ENCODE data around the gene LSM7.

LSM7 gene

DNA sequence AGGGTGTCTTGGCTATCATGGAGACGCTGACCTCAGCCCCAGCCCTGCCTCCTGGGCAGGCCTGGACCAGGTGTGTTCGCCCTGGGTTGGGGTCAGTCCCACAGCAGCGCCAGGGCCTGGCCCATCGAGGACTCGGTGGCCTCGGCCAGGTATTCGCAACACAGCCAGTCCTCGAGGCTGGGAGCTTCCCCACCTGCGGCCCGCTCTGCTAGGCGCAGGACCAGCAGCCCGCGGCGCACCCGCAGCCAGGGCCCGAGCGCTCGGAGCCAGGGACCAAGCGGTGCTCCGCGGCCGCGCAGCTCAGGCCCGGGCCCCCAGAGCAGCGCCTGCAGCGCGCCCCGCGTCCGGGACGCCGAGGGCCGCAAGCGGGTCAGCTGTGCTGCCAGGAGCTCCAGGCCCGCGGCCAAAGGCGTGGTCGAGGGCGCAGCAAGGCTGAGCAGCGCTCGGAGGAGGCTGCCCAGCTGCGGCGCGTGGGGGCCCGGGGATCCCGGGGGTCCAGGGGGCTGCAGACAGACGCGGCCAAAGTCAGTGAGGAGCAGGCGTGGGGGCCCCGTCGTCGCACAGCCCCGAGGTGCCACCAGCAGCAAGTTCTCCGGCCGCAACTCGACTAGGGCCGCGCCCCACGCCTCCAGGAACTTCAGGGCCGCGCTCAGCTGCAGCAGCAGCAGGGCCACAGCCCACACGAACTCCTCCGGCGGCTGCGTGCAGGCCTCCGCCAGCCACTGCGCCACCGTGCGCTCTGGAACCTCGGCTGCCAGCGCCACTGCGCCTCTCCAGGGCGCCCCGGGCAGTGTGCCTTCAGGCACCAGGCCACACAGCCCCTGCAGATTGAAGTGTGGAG is 52.6 kb downstream of the LSM7 start:
- no peak for DNase-seq

DNA sequence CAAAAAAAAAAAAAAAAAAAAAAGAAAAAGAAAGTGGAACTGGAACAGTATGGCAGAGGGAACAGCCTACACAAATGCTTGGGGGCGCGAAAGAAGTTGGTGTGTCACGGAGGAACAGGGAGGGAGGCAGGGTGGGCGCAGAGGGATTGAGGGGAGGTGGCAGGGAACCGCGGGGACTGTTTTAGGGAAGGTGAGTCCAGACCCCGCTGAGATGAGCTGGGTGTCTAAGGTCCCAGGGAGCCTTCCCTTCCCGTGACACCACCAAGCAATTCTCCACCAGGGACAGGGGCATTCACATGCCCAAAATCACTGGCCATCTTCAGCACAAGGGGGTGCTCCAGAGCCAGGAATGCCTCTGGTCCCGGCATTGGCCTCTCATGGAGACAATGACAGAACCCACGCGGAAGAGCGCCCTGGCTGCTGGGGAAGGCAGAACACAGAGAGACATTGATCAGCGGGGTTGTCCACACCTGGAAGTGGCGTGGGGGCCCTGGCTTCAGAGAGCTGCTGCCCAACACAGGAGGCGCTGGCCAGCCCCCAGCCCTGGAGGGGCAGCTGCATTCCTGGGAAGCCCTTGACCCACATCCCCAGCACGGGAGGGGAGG is 53.4 kb downstream of the LSM7 start:
- DNase-seq, result peak; percentile 49 to 63

DNA sequence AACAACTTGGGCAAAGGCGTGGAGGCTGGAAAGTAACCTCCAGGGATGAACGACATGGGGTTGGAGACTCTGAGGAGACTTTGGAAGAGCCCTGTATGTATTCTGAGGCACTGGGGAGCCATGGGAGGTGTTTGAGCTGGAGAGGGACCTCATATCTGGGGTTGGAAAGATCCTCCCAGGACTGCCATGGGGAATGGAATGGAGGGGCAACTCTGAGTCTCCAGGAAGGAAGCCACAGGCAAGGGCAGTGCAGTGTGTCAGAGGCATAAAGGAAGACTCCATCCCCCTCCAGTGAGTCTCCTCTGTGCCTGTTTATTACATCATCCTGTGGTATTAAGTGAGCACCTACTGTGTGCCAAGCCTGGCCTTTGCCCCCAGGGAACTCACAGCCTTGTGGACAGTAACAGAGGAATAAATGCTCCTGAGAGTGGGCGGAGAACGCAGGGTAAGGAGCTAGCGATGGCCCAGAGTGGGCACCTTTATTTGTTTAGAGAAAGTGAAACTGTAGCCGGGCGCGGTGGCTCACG is 54.1 kb downstream of the LSM7 start:
- DNase-seq, result no peak

DNA sequence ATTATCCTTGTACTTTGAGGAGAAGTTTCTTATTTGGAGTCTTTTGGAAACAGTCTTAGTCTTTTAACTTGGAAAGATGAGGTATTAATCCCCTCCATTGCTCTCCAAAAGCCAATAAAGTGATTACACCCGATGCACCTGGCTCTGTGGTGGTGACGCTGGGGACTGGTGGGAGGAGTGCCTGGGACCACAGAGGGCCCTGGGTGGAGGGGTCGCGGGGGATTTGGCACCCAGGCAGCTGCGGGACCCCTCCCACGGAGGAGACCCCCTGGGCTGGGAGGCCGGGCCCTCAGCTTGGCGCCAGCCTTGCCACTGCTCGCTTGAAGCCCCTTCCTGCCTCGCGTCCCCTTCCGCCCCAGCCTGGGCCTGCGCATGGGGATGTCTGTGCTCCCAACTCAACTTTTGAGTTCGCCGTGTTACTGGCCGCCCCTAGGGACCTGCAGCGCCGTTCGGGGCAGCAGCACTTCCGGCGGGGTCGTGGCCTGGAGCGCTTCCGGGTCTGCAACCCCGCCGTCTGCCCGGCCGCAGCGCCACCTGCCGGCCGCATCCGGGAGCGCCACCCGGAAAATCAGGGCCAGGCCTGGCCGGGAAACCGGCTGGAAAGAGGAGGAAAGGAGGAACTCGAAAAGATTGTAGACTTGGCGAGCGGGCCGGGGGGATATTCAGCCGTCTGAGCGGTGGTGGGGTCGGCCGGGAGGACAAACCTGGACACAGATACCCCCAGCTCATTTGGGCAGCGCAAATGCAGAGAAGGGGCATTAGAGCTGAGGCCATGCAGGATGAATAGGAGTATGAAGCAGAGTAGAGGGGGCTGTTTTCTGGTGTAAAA is 54.8 kb downstream of the LSM7 start:
- DNase-seq, result peak; percentile 47 to 61

Data from NCI-H2081 (cell line).